ENCODE results near the gene EPHX1. TPM values are rescaled to one million over a fixed set of nuclear protein-coding genes. Genes with fewer than 3 reads are reported as not detected.
A peak's percentile ranks its signal among the peaks of the same experiment; 100 is the strongest.

Gene EPHX1
- total and polyA plus RNA-seq, 2 donors (not counting 1 experiment from before 2014, with no cell fraction given), result 0.75 to 4.2 TPM

DNA sequence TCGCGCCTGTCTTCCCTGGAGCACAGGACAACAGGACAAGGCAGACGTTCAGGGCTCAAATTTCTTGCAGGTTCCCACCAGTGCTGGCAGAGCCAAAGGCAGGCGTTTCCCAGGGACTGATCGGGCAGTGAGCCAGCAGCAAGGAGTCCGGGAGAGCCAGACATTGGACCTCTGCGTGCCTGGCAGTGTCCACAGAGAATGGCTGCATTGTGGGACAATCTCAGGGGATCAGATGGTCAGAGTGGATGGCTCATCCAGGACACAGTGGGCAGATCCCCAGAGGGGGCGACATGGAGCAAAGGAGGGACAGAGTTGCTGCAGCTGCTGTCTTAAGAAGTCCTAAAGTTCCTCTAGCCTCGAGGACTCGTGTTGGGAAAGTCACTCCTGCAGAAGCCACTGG, 67.7 kb downstream of the EPHX1 start:
- POLR2A ChIA-PET, result interaction anchor here (0.7 kb wide), 1 partner anchor 100 kb away, joined by 3 read pairs; the partner anchor contains the start of gene SRP9
- Histone ChIP-seq H3K4me3 (ENCODE audit: control extremely low read depth in 1 of 5, extremely low read depth in 1 of 5, insufficient read depth in 1 of 5, low read depth in 2 of 5, low read length in 4 of 5) (no peak overlapping the region), H3K9me3 (ENCODE audit: control extremely low read depth in 1 of 3, control insufficient read depth in 2 of 3, insufficient read depth in 1 of 3, low read length in 2 of 3) (no peaks in the 10 kb centered on the region), H3K4me2 (replicated peaks; ENCODE audit: low read depth, low read length, poor library complexity, severe bottlenecking) (no peak overlapping the region), H3K9ac (ENCODE audit: low read length) (no peak overlapping the region), H3K27ac (ENCODE audit: low read length in 2 of 2) (no peak overlapping the region), H3K4me1 (ENCODE audit: control insufficient read depth in 2 of 2, insufficient read depth in 2 of 2, low read length in 2 of 2) (peaks cover 30 to 34% of the 10 kb centered on the region in 2 donors), H2AFZ (ENCODE audit: insufficient read depth, low read depth, low read length, poor library complexity, severe bottlenecking) (no peak overlapping the region), H4K20me1 (ENCODE audit: control insufficient read depth, insufficient read depth, low read length, poor library complexity, severe bottlenecking) (peaks cover 73% of the 10 kb centered on the region), H3K27me3 (replicated peaks in 1 of 4; ENCODE audit: control extremely low read depth in 1 of 4, control insufficient read depth in 3 of 4, insufficient read depth in 4 of 4, low read length in 3 of 4) (no peaks in the 10 kb centered on the region), H3K36me3 (replicated peaks in 1 of 2; ENCODE audit: control extremely low read depth in 1 of 2, control insufficient read depth in 1 of 2, extremely low read depth in 1 of 2, insufficient read depth in 2 of 2, low read length in 1 of 2) (peaks cover 0 to 54% of the 10 kb centered on the region in 2 experiments), H3K79me2 (ENCODE audit: control insufficient read depth, insufficient read depth, low read length) (peaks cover 67% of the 10 kb centered on the region)
- CTCF ChIA-PET, result interaction anchor here (0.8 to 4.2 kb wide), 7 partner anchors 17 to 403 kb away, joined by 3 to 35 read pairs (median 4); no protein-coding TSS in a partner anchor
- peaks cover 42% of the 10 kb centered on the region for H3K4me1 Mint-ChIP-seq
- no peak overlapping the region for H3K4me3 Mint-ChIP-seq
- TF ChIP-seq, protein P1, sequence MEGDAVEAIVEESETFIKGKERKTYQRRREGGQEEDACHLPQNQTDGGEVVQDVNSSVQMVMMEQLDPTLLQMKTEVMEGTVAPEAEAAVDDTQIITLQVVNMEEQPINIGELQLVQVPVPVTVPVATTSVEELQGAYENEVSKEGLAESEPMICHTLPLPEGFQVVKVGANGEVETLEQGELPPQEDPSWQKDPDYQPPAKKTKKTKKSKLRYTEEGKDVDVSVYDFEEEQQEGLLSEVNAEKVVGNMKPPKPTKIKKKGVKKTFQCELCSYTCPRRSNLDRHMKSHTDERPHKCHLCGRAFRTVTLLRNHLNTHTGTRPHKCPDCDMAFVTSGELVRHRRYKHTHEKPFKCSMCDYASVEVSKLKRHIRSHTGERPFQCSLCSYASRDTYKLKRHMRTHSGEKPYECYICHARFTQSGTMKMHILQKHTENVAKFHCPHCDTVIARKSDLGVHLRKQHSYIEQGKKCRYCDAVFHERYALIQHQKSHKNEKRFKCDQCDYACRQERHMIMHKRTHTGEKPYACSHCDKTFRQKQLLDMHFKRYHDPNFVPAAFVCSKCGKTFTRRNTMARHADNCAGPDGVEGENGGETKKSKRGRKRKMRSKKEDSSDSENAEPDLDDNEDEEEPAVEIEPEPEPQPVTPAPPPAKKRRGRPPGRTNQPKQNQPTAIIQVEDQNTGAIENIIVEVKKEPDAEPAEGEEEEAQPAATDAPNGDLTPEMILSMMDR (IDR thresholded peaks at IDR 0.05), result no peak
- no peak for TF ChIP-seq EZH2 (IDR thresholded peaks at IDR 0.05; ENCODE audit: borderline replicate concordance, insufficient read depth, low read depth, low read length, poor library complexity, severe bottlenecking)
- no peak for ATAC-seq (ENCODE audit: low read depth)
- H3K27me3 Mint-ChIP-seq, result no peaks in the 10 kb centered on the region
- peak; percentile 39 for DNase-seq
- intact Hi-C loops (cut with micrococcal nuclease), result no loop called here
- 83% methylated on average over 10 of the region's 10 CpGs for WGBS (ENCODE audit: insufficient coverage)
- H3K9me3 Mint-ChIP-seq (ENCODE audit: insufficient read depth), result no peaks in the 10 kb centered on the region
- H3K27ac Mint-ChIP-seq, result peak overlapping the region; percentile 84

DNA sequence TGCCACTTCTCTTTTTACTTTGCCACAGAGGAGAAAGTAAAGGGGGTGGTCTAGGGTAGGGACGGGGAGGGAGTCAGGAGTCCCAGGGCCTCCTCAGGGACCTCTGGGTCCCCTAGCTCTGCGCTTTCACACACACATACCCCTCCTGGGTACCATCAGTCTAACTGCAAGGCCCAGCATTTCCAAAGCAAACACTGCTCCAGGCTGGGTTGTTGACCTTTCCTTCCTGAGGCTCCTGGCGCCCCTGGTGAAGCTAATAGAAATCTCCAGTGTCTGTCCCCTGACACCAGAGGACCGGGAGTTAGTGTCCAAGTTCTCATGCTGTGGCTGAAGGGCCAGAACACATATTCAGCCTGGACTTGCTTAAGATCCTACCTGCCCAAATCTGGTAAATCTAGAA, 68.4 kb downstream of the EPHX1 start:
- POLR2A ChIA-PET, result interaction anchor here (0.7 kb wide), 1 partner anchor 411 kb away, joined by 6 read pairs; no protein-coding TSS in a partner anchor
- peak overlapping the region; percentile 88 for H3K4me2 ChIP-seq (replicated peaks; ENCODE audit: low read depth, low read length, poor library complexity, severe bottlenecking)
- Mint-ChIP-seq H3K4me1 (peaks cover 45% of the 10 kb centered on the region), H3K4me3 (no peak overlapping the region), H3K27ac (peak overlapping the region; percentile 65), H3K9me3 (ENCODE audit: insufficient read depth) (no peaks in the 10 kb centered on the region), H3K27me3 (no peaks in the 10 kb centered on the region)
- WGBS (ENCODE audit: insufficient coverage), result 84% methylated on average over 3 of the region's 4 CpGs
- peak overlapping the region; percentile 18 to 74 for H3K27ac ChIP-seq (ENCODE audit: low read length in 2 of 2)
- H2AFZ ChIP-seq (ENCODE audit: insufficient read depth, low read depth, low read length, poor library complexity, severe bottlenecking), result no peak overlapping the region
- intact Hi-C loops (cut with micrococcal nuclease), result no loop called here
- CTCF ChIA-PET, result interaction anchor here (0.8 to 4.2 kb wide), 5 partner anchors 18 to 404 kb away, joined by 3 to 35 read pairs (median 4); no protein-coding TSS in a partner anchor
- H4K20me1 ChIP-seq (ENCODE audit: control insufficient read depth, insufficient read depth, low read length, poor library complexity, severe bottlenecking), result peaks cover 68% of the 10 kb centered on the region
- no peak overlapping the region for H3K4me3 ChIP-seq (ENCODE audit: control extremely low read depth in 1 of 5, extremely low read depth in 1 of 5, insufficient read depth in 1 of 5, low read depth in 2 of 5, low read length in 4 of 5)
- no peak for DNase-seq
- H3K36me3 ChIP-seq (replicated peaks in 1 of 2; ENCODE audit: control extremely low read depth in 1 of 2, control insufficient read depth in 1 of 2, extremely low read depth in 1 of 2, insufficient read depth in 2 of 2, low read length in 1 of 2), result peaks cover 0 to 49% of the 10 kb centered on the region in 2 experiments
- no peaks in the 10 kb centered on the region for H3K27me3 ChIP-seq (replicated peaks in 1 of 4; ENCODE audit: control extremely low read depth in 1 of 4, control insufficient read depth in 3 of 4, insufficient read depth in 4 of 4, low read length in 3 of 4)
- no peak for ATAC-seq (ENCODE audit: low read depth)
- H3K9ac ChIP-seq (ENCODE audit: low read length), result no peak overlapping the region
- H3K79me2 ChIP-seq (ENCODE audit: control insufficient read depth, insufficient read depth, low read length), result peaks cover 74% of the 10 kb centered on the region
- peaks cover 30 to 37% of the 10 kb centered on the region in 2 donors for H3K4me1 ChIP-seq (ENCODE audit: control insufficient read depth in 2 of 2, insufficient read depth in 2 of 2, low read length in 2 of 2)
- H3K9me3 ChIP-seq (ENCODE audit: control extremely low read depth in 1 of 3, control insufficient read depth in 2 of 3, insufficient read depth in 1 of 3, low read length in 2 of 3), result no peaks in the 10 kb centered on the region
- TF ChIP-seq EZH2 (IDR thresholded peaks at IDR 0.05; ENCODE audit: borderline replicate concordance, insufficient read depth, low read depth, low read length, poor library complexity, severe bottlenecking), result no peak
- TF ChIP-seq, protein P1 (IDR thresholded peaks at IDR 0.05), result no peak
